Stimulated activated CD4-positive, alpha-beta T cell treated with anti-CD3 and anti-CD28 coated beads, Interleukin-1b, Interleukin-23, amount 100 ng/mL, for 4 hours (primary cell): Measurements from ENCODE around the gene ACSBG1.

Source experiments
- DNase-seq, 2 donors: peaks; one replicate each; pipeline ENCODE4 v3.0.0-alpha.2; 2020; ENCODE audit warnings: low read depth in 2 of 2

Gene ACSBG1, protein sequence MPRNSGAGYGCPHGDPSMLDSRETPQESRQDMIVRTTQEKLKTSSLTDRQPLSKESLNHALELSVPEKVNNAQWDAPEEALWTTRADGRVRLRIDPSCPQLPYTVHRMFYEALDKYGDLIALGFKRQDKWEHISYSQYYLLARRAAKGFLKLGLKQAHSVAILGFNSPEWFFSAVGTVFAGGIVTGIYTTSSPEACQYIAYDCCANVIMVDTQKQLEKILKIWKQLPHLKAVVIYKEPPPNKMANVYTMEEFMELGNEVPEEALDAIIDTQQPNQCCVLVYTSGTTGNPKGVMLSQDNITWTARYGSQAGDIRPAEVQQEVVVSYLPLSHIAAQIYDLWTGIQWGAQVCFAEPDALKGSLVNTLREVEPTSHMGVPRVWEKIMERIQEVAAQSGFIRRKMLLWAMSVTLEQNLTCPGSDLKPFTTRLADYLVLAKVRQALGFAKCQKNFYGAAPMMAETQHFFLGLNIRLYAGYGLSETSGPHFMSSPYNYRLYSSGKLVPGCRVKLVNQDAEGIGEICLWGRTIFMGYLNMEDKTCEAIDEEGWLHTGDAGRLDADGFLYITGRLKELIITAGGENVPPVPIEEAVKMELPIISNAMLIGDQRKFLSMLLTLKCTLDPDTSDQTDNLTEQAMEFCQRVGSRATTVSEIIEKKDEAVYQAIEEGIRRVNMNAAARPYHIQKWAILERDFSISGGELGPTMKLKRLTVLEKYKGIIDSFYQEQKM

DNA sequence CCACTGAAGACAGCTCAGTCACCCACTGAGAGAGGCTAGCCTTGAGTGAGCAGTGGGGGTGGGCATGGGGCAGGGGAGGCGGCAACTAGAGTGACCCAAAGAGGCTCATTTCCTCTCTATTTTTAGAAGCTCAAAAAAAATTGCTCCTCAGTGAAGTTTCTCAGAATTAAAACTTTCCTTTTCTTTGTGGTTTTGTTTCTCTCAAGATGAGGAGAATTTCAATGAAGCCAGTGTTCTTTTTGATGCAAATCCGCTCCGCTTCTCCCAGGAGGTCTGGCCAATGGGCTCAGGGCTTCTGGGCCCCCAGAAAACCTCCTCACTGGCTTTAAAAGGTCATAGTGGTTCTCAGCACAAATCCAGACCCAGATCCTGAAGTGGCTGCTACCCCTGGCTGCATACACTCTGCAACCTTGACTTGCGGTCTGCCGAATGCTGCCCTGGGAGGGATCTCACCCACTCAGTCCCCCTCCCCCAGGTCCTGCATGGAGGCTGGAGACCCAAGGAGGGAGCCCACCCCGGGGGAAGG lies at the start of gene ACSBG1:
Gene ACSBG1 (minus strand): TSS at position 51 of the 526 bp plus-strand sequence. CDS start 64 bp downstream, outside the sequence.
- DNase-seq = no peak

DNA sequence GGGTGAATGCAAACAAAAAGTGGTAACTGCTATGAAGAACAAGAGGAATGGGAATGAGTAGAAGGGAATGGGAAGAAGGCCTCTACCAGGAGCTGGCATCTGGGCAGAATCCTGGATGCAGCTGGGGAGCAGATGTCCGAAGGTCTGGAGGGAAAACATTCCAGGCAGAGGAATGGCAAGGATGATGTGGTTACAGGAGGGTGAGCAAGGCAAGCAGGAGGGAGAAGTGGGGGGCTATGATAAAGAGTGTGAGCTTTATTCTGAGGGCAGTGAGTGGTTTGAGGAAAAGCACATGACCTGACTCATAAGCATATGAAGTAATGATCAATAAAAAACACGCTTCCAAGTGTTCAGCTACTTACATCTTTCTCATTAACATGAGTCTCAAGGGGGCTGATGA lies 48.0 kb upstream of the ACSBG1 start:
- DNase-seq = no peak

DNA sequence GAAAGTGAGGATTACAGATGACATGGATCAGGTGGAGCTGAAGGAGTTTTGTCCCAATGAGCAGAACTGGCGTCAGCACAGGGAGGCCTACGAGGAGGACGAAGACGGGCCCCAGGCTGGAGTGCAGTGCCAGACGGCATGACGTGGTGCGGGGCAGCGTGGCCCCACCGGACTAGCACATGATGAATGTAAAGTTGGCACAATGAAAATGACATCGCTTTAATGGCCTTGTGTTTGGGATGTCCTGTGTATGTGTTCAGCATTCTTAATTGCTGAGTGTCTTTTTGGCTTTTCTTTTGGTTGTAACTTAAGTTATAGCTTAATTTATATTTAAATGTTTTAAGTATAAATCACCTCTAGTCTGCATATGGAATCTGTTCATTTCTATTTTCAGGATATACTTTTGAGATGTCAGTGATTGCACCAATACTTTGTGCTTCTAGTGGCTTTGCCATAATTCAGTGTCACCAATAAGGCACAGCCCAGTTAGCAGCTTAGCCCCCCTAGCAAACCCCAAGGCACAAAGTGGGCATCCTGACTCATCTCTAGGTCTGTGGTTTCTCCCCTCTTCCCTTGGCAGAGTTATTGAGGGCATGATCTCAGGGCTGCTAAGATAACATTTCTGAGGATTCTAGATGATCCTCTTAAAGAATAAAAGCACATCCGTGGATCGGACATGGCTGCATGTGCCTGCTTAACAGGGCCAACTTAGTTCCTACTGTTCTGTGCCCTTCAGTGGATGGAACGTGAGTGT lies 46.1 kb upstream of the ACSBG1 start:
- no peak for DNase-seq

DNA sequence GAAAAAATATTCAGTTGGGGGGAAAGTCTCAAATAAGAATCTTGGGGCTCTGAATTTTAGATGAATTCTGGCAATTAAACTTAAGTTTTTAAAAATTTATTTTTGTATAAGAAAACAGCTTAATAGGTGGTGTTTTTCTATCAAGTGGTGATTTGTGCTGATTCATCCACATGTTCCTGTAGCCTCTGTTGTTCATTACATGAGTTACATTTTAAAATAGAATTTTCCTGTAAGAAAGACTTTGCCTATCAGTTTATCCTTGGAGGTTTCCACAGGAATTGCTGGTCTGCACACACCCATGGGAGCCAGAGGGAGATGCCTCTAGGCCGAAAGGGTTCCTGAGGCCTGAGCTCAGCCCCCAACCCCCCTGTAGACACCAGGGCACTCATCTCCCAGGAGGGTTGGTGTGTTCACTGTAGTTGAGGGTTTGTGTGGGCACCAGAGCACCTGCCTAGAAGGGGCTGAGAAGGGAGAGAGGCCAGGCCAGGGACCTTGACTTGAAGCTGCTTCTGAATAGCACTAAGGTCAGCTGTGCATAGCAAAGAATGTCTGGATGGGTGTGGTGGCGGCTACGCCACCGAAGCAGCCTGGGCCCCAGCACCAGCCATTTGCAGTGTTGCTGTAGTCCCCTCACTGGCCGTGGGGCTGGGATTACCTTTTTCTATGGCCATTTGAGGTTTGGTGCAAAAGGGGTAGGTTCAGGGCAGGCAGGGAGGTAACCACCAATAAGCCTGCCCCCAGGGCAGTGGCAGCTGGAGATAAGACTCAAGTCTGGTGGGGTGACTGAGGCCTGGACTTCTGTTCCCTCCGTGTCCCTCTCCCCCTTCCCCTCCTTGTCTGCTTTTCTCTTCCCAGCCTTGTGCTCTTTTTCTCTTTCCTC lies 41.9 kb upstream of the ACSBG1 start:
- DNase-seq = no peak

DNA sequence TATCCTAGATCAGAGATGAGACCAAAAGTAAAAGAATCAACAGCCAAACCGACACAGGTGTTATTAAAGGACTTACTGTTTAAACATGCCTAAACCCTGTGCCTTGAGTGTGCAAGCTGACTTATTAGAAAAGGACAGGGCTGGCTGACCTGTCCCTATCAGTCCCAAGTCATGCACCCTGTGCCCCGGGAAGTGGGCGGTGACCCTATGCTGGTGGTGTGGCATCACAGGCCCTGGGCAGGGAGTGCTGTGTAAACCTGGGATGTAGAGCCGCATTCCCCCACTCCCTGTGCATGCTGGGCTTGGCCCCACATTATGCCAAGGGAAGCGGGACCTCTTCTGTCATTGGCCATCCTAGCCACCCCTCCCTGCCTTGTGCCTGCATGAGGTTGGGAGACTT lies 40.6 kb upstream of the ACSBG1 start:
- no peak for DNase-seq

DNA sequence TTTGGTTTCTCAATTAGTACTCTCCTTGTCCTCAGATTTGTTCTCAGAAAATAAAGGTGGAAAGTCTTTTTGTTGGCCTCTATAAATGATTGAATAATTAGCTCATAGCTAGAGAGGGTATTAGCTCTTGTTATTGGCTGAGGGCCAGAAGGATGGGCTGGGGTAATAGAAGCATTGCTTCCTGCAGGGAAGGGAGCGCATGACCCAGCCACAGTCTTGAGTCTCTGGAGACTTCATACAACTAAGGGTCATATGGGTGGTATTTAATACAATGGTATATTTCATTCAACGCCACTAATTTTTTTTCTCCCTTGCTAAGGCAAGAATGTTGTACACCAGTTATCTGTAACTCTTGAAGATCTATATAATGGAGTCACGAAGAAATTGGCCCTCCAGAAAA lies 38.4 kb upstream of the ACSBG1 start:
- DNase-seq = no peak

DNA sequence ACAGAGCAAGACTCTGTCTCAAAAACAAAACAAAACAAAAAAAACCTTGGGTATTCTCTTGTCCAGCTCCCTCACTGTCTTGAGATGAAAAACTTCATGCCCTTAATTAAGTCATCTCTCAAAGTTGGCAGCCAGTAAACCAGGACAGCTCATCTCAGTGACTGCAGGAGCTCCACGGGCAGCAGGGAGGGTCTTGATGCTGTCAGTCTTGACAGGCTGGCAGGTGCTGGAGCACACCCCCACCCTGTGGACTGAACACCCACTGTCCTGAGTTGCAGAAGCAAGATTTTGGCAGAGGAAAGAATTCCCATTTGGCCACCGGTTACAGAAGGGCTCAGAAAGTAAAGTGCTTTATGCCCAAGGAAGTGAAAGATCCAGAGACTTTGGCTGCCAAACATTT lies 38.0 kb upstream of the ACSBG1 start:
- DNase-seq = no peak

DNA sequence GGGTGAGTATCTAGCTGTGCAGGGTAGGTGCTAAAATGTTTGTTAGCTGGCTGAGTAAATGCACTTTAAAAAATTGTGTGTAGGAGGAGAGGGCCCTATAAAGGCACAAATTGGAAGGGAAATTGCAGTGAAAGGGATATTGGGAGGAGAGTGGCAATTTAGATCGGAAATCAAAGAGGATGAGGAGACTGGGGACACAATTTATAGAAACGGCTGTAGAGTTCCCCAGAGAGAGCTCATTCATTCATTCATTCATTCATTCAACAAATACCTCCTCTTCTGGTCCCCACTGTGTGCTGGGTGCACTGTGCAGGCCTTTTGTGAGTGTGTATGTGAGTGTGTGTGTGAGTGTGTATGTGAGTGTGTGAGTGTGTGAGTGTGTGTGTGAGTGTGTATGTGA lies 32.4 kb upstream of the ACSBG1 start:
- DNase-seq = no peak

DNA sequence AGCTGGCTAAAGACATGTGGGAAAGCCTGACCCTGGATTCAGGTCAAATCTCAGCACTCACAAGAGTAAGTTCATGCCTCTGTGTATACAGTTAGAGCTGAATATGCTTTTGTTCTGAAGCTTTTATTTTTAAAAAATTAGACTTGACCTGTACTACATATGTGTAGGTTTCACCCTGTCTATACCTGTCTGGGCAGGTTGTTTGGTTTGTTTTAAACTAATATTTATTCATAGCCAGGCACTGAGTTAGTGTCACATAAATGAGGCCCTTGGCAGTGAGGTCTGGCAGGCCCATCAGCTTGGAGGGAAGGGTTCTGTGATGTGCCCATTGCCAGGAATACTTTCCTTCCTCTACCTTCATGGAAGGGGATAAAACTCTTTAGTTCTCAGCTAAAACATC lies 31.9 kb upstream of the ACSBG1 start:
- no peak for DNase-seq

DNA sequence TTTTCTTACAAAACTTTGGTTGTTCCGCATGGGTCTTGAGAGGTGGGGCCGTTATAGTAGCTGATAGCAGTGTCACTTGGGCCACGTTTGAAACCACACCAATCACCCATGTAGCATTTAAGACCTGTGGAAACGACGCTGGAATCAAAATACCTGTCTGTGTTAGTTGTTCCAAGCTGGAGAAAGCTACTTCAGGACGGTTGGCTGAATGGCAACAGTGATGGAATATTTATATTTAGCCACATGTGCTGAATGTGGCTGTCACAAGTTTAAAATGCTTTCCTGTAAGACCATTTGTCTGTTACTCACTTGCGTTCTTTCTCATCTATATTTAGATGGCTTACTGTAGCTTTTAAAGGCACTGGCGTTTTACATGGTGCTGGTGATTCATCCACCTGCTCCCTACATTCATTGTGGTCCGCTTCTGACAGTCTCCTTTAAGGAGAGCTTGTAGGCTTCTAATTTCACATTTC lies 31.4 kb upstream of the ACSBG1 start:
- no peak for DNase-seq

DNA sequence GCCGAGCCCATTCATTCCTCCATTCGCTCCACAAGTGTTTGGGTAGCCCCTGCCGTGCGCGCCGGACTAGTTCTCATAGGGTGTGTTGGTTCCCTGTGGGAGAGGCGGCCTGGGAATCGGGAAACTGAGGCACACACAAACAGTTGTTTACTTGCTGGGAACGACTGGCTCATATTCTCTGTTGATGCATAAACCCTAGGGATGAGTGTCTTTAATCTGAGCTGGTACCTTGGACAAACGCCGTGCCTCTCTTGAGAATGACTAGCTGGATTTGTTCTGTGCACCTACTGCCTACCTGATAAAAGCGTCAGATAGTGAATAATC lies 30.7 kb upstream of the ACSBG1 start:
- no peak for DNase-seq

DNA sequence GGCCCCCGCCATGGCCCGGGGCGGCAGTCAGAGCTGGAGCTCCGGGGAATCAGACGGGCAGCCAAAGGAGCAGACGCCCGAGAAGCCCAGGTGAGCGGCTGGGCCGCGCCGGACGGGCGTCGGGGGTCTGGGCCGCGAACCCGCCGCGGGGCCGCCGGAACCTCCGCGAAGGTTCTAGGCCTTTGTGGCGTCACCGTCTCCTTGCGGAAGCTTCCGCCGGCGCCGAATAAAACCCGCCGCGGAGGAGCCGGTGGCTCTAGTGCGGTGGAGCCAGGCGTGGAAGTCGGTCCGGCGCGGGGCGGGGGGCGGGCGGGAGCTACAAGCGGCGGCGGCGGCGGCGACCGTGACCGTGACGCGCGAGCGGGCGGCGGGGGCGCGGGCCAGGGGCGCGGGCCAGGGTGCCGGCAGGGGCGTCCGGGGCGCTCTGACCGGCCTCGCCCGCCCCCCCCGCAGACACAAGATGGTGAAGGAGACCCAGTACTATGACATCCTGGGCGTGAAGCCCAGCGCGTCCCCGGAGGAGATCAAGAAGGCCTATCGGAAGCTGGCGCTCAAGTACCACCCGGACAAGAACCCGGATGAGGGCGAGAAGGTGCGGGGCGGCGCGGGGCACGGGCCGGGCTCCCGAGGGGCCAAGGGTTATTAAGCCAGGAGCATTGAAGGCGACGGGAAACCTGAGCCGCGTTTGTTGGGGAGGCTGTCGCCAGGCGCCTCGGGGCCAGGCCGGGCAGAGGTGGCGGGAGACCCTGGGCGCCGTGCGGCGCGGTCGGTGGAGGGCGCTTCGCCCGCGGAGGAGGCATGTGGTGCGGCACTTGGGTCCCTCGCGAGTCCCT lies 30.2 kb upstream of the ACSBG1 start, which contains the start of gene DNAJA4:
Gene DNAJA4 (plus strand): TSS at position 259 of the 833 bp plus-strand sequence. CDS start 202 bp downstream, at position 461.
- peak; percentile 49 to 55 for DNase-seq

DNA sequence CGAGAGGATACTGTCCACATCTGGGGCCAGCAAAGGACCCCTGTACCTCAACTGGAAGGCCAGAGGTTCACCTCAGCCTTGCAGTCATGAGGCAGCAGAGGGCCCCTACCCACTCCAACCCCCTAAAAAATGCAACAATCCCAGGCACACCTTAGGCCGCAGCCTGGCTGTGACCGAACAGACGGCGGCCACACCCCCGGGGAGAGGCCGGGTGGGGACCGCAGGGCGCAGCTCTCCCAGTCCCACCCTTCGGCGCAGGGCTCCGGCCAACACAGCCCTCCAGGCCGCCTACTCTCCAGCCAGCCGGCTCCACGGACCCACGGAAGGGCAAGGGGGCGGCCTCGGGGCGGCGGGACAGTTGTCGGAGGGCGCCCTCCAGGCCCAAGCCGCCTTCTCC lies 29.5 kb upstream of the ACSBG1 start:
- no peak for DNase-seq

DNA sequence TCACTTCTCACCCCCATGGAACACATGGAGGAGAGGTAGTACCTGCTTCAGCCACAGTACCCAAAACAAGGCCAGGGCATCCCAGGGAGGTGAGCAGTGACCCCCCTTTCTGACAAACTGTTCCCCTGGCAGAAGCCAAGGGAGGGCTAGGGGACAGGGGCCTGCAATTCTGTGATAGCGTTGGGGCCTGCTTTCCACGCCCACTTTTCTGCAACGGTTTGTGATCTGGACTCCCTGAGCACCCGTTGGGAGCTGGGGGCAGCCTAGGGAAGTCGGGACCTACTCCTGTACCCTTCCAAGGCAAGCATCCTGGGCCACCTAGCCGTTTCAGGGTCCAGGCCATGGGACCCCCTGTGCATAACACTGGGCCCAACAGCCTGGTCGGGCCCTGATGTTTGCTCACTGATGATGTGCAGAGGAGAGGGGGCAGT lies 29.0 kb upstream of the ACSBG1 start:
- no peak for DNase-seq

DNA sequence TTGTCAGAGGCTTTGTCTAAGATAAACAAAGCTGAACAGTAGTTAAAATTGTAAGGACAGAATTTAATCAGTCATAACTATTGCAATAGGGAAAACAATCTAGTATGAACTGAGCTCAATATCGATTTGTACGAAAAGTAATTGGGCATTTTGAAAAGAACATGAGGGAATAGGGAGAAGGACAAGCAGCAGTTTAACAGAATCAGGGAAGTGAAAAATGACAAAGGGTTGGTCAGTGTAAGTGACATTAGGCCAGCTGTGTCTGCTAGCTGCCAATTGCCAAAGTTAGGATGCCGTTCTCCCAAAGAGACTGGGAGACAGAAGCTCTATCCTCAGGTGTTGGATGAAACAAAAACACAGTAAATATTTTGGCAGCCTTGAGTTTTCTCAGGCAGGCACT lies 26.7 kb upstream of the ACSBG1 start:
- DNase-seq = no peak

DNA sequence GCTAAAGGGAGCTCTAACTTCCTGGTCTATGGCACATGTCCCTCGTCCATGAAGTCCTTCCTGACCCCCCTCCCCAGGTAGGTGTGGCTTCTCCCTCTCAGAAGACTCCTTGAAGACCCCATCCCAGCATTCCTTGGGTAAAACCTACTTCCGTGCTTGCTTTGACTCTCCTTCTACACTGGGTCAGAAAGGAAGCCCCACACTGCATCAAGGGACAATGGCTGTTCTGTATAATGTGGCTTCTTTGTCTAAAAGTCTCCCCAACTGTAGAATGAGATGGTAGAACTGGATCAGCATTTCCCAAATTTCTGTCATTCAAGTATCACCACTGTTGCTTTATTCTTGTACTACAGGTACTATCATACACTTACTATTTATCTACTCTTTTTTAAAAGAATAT lies 26.1 kb upstream of the ACSBG1 start:
- DNase-seq = no peak

DNA sequence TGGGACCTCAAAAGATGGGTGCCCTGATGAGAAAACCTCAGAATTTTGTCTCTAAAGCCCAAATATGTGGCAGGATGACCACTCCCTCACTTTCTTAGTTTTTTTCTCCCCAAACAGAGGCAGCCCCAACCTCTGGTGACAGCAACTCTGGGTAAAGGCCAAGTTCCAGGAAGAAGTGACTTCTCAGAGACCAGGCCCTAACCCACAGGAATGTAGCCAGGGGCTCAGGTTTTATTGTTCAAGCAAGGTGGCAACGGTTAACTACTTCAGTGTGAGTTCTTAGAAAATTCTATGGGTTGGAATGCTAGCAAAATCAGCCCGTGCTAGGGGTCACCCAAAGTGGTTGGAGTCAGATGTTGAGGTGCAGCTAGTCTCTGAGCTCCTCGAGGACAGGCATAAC lies 24.9 kb upstream of the ACSBG1 start:
- DNase-seq = no peak

DNA sequence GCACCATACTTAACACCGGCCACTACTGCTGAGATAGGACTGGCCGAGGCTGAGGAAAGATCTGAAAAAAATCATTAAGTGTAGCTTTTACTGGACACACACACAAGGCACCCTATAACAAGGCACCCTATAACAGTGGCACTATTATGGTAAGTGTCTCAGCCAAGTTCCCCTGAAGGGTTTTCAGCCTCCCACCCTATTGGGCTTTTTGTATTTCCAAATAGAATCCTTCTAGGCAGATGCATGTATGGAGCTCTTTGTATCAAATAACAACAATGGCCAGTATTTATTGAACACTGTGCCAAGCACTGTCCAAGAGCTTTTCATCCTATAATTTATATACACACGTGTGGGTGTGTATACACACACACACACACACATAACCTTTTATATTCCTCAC lies 23.3 kb upstream of the ACSBG1 start:
- no peak for DNase-seq

DNA sequence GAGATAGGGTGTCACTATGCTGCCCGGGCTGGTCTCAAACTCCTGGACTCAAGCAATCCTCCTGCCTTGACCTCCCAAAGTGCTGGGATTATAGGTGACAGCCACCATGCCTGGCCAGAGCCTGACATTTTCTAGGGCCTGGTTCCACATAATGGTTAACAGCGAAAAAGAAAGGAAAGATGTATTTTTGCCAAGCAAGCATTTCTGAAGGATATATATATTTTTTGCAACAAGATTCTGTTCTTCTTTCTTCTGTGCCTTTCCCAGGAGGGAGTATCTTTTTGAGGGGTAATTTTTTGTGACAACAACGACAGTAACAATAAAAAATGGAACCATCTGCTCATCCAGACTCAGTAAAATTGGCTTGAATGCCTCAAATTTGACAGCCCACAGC lies 21.7 kb upstream of the ACSBG1 start:
- DNase-seq = no peak

DNA sequence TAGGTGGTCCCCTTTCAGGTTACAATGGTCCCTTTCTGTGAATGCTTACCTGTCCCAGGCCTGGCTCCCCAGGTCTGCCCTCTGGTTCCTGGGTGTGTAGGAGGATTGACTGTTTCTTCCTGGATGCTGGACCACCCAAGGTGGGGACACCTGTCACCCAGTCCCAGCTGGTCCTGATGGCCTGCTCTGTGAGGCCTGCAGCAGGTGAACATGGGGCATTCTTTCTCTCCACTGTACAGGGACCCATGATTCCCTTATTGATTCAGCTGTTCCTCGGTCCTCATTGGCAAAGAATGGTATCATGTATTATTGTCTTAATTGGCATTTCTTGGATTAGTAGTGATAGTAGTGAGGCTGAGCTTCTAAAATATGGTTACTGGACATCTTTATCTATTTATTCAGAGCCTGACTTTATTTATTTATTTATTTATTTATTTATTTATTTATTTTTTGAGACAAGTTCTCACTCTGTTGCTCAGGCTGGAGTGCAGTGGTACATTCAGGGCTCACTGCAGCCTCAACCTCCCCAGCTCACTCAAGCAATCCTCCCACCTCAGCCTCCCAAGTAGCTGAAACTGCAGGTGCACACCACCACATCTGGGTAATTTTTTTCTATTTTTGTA lies 21.2 kb upstream of the ACSBG1 start:
- no peak for DNase-seq
